Activated T-cell treated with anti-CD3 and anti-CD28 coated beads for 1 hour (primary cell): ENCODE results near the gene PTGER3.
A peak's percentile ranks its signal among the peaks of the same experiment; 100 is the strongest.

ENCODE experiments used
- DNase-seq: peaks from one replicate; pipeline ENCODE4 v3.0.0-alpha.2; 2020; ENCODE audit warnings: low read depth

The PTGER3 gene

GRCh38 chr1:71047635-71048607, at the start of gene PTGER3:
TSS of gene PTGER3 (minus strand) at chr1:71047816. CDS start at chr1:71047577, 239 bp downstream.
- DNase-seq = no peak

GRCh38 chr1:71094913-71095312, 47.3 kb upstream of the PTGER3 start:
- no peak for DNase-seq

GRCh38 chr1:71093938-71094337, 46.3 kb upstream of the PTGER3 start:
- no peak for DNase-seq

- no peak for DNase-seq
These were observed 42.1 kb upstream of the PTGER3 start for GRCh38 chr1:71089536-71090270.

- DNase-seq = no peak
These were observed 41.1 kb upstream of the PTGER3 start for GRCh38 chr1:71088645-71089287.

GRCh38 chr1:71087713-71088112, 40.1 kb upstream of the PTGER3 start:
- DNase-seq = no peak

- DNase-seq = no peak
These were observed 39.4 kb upstream of the PTGER3 start for GRCh38 chr1:71087060-71087459.

GRCh38 chr1:71086331-71086730, 38.7 kb upstream of the PTGER3 start:
- no peak for DNase-seq

- no peak for DNase-seq
These were observed 35.7 kb upstream of the PTGER3 start for GRCh38 chr1:71083271-71083670.

GRCh38 chr1:71081697-71082080, 34.1 kb upstream of the PTGER3 start:
- DNase-seq = peak; percentile 1

- DNase-seq = peak; percentile 83
These were observed 33.4 kb upstream of the PTGER3 start, which contains the start of gene ZRANB2 for GRCh38 chr1:71080739-71081696. TSS of gene ZRANB2 (minus strand) at chr1:71081035. CDS start at chr1:71080995, 40 bp downstream.

GRCh38 chr1:71080230-71080738, 32.7 kb upstream of the PTGER3 start:
- DNase-seq = peak; percentile 2

- DNase-seq = no peak
These were observed 27.1 kb upstream of the PTGER3 start for GRCh38 chr1:71074681-71075080.

GRCh38 chr1:71072273-71072672, 24.7 kb upstream of the PTGER3 start:
- DNase-seq = no peak

GRCh38 chr1:71071720-71072119, 24.1 kb upstream of the PTGER3 start:
- no peak for DNase-seq

GRCh38 chr1:71068325-71069240, 21.0 kb upstream of the PTGER3 start:
- DNase-seq = no peak

GRCh38 chr1:71054791-71055190, 7.2 kb upstream of the PTGER3 start:
- DNase-seq = no peak

GRCh38 chr1:71054281-71054731, 6.7 kb upstream of the PTGER3 start:
- DNase-seq = no peak

- DNase-seq = no peak
These were observed 6.1 kb upstream of the PTGER3 start for GRCh38 chr1:71053758-71054157.

GRCh38 chr1:71053146-71053545, 5.5 kb upstream of the PTGER3 start:
- DNase-seq = no peak
